Amygdala (tissue), 56 donors: Measurements from ENCODE around the gene CAMK1G.

Experiments used
- DNase-seq, 56 donors: peaks; one replicate each; lab custom pipeline; 2025; lab: John Stamatoyannopoulos, UW

Gene CAMK1G

DNA sequence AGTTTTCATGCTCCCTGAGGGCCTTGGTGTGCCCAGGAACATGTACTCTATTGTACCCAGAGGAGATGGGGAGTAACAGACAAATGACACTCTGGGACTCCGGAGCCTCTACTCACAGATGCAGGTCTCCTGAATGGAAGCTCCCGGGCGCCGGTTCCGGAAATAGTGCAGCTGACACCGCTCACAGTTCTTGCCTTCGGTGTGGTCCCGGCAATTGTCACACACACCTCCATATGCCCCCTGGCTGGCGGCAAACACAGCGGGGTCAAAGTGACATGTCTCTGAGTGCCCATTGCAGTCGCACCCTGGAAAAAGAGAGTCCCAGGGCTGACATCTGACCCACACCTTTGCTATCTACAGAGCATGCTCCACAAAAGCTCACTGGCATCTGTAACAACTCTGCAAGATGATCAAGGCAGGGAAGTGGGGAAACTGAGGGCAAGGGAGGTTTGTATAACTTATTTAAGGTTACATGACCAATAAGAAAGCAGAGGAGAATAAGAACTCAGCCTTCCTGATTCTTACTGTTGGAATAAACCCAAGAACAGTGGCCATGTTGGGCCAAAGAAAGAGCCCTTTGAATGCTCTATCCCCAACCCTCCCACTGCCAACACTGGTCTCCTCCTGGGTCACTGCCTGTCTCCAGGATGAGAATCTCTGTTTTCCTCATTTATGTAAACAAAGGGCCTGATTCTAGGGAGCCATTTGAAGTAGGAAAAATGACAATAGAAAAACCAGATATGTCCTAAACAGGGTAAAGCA is 46.3 kb downstream of the CAMK1G start:
- DNase-seq, result peak in 25 of 56 donors; percentile 15 to 70 (median 33)

DNA sequence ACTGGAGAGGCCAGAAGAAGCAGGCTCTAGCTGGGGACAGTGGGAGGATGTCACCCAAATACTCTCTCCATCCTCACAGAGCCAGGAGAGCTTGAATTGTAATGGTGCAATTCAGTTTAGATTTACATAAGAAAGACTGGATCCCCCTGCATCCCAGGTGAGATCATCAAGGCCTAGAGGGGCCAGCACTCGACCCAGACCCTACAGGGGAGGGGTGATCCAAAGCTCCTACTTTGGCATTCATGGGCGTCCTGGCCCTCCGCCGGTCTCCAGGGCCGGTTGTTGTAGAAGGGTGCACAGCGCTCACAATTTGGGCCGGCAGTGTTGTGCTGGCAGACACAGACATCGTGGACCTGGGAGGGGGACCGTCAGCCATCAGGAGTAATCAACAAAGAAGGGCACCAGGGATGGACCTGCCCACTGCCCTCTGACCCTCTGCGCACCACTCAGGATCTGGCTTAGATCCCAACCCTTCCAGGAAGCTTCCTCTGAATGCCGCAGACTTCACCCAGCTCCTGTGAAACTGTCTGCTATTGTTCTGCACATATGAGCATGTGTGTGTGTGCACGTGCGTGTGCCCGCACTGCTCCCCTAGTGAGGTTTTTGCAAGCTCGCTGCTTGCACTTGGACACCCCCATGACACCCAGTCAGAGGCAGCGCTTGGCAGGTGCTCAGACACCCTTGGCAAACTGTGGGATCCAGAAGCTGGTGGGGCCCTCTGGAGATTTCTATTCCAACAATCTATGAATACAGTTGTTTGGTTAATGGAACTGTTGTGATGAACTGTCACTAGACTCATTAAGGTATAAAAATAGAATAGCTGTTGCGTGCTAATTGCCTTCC is 47.1 kb downstream of the CAMK1G start:
- peak in 13 of 56 donors; percentile 21 to 64 (median 37) for DNase-seq

DNA sequence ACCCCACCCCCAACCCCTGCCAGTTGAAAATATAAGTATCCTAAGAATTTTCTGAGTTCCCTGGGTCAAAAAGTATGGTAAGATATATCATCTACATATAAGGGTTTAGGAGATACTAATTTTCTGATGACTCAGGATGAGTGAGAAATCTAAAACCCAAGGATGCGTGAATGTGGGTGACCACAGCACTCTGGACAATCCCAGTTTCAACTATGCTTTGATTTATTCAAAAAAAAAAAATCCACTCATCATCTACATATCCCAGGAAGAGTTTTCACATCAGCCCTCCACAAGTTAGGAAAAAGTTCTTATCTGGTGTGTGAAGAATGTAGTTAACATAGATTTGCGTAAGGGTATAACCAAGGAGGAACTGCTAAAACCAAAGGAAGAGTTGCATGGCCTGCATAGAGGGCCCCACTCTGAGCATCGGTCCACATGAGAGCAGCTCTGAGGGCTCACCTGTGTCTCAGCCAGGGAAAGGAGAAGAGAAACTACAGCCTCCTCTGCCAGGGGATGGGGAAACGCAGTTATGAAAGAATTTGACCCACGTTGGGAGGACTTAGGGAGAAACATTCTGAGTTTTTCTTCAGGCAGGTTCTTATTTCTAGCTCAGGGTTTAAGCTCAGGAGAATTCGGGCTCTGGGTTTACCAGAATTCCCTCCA is 50.0 kb downstream of the CAMK1G start:
- no peak for DNase-seq

DNA sequence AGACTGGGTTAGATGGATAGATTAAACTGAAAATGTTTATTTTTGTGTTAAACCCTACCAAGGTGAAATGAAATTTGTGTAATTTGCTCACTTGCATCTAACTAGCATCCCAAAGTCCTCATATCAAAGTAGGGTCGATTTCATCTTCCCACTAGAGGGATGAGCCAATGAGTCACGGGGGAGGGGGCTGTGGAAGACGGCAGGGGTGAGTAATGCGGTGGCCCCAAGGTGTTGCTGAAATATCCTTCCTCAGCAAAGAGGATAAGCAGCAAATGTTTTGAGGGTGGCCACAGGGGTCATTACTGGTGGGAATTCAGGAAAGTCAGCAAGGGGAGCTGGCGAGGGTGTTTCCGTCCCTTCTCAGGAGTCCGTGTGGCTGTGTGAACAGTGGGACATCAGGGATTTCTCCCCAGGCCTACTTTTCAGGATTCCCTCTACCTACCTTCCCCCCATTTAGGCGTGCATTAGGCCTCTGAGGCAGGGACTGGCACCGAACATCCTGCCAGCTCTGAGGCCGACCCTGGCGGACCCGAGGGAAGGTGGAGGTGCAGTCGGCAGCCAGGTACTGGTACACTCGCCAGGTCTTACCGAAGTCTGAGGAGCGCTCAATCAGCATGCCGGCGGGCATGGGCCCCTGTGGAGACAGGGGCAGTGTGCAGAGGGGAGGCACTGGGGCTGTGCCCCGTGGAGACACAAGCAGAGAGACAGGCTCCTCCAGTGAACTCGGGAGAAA is 50.7 kb downstream of the CAMK1G start:
- no peak for DNase-seq

DNA sequence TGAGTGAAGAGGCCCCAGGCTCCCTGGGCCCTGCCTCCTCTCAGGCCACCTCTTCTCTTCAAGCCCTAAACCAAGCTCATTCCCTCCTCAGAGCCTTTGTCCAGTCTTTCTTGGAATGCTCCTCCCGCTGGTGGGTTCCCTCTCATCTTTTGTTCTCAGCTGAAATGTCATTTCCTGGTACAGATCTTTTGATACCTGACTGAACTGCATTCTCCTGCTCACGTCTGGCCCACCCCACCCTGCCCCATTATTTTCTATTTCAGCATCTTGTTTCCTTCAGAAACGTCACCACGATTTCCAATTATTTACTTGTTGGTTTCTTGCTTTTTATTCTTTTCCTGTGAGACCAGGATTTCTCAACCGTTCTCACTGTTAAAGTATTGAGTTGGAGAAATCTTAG is 52.3 kb downstream of the CAMK1G start:
- DNase-seq, result no peak

DNA sequence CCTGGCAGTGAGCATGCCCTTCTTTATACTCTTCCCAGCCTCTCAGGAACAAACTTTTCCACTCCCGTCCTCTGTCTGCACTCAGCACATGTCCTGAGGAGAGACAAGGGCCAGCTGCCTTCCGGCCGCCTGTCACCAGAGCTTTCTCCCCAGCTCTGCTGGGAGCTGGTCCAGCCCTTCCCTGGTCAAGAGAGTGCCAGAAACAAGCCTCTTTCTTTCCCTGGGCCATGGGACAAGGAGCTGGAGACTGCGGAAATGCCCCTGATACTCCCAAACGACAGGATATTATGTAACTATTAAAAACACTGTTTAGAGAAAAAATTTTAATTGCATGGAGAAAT is 58.3 kb downstream of the CAMK1G start:
- peak in 51 of 56 donors; percentile 15 to 92 (median 71) for DNase-seq

DNA sequence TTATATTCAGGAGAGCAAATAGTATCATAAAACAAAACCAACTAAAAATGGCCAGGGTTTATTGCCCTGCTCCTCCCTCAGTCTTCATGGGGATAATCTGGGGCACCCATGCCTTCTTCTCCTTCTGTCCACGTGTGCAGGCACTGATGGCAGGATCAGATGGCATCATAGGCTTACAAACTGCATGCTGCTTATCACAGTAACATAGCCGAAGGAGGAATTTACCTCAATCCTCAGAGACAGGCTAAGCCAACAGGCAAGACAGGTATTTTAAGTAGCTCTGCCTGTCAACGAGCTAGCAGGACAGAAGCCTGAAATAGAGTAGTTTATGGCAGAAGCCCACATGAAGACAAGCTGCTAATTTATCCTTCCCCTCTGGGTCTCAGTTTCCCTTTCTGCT is 59.3 kb downstream of the CAMK1G start:
- peak in 1 of 56 donors; percentile 60 for DNase-seq

DNA sequence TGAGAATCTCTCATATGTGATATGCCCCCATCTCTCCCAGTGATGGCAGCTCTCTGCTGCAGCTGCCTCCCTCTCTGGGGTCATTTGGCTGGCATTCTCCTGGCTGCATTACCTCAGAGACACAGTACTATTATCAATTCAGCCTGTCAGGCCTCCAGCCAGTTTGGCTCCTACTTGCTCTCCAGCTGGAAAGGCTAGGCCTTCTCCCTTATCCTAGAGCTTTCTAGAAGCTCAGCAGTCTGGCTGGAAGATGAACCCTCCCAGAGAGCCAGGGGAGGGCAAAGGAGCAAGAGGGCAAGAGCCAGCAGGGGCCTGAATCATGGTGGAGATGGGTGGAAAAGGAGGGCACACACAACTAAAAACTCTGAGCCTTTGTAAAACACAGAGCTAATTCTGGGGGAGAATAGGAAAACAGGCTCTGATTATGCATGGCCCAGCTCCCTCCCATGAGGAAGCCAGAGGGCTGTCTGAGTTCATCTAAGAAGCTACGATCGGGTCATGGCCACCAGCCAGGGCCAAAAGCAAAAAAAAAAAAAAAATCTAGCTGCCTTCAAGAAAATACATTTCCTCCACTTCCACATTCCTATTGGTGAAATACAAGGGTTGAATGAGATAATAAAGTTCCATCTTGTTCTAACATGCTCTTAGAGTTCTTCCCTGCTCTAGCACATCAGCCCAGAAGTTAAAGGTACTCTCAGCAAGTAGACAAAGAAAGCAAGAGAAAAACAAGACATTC is 59.9 kb downstream of the CAMK1G start:
- peak in 53 of 56 donors; percentile 17 to 91 (median 63) for DNase-seq

DNA sequence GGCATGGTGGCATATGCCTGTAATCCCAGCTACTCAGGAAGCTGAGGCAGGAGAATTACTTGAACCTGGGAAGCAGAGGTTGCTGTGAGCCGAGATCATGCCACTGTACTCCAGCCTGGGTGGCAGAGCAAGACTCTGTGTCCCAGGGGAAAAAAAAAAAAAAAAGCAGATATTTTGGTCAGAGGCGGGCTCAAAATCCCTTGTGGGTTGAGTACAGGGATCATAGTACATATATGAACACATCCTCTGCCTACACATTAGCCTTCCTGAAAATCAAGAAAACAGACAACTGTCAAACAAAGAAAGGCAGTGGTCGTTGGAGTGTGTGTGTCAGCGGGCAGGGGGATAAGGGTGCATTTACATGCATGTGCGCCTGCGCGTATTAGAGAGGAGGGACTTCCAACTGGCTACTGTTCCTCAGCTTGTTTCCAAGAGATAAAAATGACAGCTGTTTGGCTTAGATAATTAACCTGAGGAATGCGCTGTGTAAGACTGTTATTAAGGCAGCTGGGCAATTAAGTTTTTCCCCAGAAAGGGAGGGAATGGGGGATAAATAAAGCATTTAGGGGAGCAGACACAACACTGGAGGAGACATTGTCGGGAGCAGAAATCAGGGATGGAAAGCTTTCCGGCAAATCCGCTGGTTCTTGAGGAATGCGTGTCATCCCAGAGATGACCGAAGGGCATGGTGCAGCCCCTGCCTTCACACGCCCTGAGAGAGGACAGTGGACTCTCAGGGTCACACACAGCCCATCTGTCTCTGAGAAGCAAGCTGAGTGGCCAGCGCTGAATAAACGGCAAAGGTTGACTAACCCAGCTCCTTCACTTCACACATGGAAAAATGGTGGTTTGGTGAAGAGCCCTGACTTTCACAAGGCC is 62.3 kb downstream of the CAMK1G start:
- DNase-seq, result no peak

DNA sequence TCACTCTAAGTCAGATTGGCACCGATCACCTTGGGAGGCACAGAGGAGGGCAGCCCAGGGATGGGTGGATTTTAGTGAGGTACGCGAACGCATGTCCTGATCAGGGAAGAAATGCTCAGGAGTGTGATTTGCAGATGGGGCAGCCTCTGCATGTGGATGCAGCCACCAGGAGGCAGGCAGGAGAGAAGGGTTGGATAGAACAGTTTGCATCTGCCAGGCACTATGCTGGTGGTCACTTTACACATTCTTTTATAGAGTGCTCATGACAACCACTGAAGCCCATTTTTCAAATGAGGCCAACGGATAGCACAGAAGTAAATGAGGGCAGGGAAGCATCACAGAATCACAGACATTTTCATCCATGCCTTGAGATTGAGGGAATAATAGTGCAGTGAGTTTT is 63.0 kb downstream of the CAMK1G start:
- no peak for DNase-seq

DNA sequence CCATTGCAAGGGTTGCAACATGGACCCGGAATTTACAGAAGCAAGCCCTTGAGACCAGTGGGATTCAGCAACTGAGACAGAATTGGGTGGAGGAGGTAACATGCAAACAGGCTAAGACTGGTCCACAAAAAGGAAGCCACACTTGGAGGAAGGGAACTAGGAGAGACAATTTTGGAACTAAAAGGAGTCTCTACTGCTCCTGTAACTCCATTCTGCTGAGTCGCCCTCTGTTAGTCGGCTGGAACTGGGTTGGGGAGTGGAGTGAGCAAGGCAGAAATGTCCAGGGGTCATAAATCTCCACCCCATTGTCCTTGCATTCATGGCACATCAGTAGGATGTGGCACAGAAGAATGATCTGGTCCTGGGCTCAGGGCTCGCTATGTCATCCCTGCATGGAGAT is 63.6 kb downstream of the CAMK1G start:
- no peak for DNase-seq

DNA sequence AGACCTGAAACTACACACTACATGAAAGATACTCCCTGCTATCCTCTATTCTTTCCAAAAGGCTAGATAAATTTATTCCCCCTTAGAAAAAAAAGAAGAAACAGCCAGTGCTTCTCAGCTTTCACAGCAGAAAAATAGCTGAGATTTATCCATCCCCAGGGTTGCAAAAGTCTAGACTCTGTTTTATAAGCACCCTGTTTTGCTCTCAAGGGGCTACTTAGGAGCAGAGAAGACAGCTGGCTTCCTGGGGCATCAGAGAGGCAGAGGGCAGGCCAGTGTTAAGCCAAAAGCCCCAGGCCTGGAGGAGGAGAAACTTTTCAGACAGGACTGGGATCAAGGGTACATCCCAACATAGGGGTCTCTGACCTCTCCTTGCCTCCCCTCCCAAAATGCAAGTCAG is 64.8 kb downstream of the CAMK1G start:
- DNase-seq, result no peak

DNA sequence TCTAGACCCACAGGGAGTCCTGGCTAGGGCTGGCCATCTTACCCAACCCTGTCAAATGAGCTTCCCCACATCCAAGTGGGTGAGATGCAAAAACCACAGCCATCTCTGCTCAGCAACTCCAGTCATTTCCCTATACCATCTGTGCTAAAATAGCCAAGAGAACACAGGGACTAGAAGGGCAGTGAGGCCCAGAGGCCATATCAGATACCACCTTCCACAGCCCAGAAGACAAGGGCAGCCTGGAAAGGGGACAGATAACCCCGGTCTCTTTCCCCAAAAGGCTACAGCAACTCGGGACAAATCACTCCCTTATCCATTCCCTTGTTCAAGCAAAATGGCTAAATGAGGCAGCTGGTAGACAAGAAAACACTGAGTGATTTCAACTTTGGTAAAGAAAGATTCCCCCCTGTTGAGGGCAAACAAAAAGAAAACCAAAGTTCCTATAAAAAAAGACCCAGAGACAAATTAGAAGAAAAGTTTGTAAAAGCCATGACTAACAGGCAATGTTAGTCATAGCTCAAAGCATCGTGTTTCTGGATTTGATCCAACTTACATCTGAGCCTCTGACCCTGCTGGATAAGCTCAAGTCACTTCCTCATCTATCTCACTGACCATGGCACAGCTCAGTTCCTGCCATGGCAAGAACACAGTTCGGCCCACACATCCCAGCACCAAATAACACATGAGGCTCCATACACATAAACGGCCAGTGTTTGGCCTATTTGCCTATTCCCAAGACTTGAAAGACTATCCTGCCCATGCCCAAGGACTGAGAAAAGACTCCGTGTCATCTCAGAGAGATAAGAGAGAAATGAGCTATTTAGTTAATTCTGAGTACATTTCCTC is 65.6 kb downstream of the CAMK1G start:
- DNase-seq, result no peak

DNA sequence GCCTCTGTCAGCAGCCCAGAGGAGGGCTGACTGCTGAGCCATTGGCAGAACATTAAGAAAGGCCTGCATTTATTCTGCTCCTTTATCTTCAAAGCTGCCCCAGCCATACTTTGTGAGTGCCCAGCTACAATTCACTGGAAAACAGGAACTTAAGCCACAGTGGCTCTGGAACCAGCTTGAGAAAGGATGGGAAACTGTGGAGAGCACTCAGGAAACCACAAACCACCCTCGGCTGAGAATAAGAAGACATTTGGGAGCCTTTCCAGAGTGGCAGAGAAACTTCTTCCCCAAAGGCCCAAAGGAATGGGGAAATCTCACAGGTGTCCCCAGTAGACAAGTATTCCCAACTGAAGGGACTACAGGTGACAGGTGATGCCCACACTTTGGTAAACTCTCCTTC is 66.9 kb downstream of the CAMK1G start:
- DNase-seq, result peak in 1 of 56 donors; percentile 13

DNA sequence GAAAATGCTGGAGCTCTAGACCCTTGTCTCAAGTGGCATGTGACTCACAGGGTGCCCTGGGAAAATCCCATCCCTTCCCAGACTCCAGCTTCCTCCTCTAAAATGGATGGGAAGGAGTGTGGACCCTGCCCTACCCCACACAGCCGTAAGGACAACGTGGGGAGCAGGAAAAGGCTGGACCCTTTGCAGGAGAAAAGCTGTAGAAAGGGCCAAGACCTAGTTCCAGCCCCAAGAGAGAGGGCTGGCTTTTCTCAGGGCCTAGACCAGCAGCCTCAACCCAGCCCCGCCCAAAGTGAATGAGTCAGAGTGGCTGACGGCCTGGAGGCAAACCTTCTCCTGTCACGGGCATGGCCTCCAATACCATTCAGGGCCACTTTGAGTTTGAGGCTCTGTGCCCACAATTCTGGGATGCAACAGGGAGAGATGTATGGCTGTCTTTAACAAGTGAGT is 67.6 kb downstream of the CAMK1G start:
- DNase-seq, result no peak

DNA sequence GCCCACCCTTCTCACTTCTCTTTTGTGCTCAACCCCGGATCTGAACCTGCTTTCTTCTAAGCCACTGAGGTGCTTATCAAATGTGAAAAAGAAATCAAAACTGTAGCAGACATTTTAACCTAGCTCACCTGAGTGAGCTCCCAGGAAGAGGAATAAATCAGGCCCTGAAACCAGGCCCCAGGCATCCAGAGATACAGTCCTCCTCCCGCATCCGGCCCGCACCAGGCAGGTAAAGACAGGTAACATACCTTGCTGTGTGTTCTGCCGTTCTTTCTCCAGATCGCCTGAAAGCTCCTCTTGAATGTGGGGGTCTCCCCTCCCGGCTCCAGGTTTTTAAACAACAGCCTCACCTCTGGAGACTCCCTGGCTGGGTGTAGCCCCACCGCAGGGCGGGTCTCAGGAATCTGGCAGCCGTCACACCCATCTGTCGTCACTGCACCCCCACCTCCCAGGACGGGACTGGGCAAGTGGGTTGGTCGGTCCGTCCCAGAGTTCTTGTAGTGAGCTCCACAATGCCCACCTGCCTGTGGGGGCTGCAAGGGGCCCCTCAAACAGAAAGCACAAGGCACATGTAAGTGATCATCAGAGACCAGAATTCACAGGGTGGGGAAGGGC is 68.7 kb downstream of the CAMK1G start, which contains the start of gene LAMB3:
TSS of gene LAMB3 (minus strand) at position 305 of the 615 bp plus-strand sequence. CDS start 1,481 bp downstream, outside the sequence.
- DNase-seq, result no peak

DNA sequence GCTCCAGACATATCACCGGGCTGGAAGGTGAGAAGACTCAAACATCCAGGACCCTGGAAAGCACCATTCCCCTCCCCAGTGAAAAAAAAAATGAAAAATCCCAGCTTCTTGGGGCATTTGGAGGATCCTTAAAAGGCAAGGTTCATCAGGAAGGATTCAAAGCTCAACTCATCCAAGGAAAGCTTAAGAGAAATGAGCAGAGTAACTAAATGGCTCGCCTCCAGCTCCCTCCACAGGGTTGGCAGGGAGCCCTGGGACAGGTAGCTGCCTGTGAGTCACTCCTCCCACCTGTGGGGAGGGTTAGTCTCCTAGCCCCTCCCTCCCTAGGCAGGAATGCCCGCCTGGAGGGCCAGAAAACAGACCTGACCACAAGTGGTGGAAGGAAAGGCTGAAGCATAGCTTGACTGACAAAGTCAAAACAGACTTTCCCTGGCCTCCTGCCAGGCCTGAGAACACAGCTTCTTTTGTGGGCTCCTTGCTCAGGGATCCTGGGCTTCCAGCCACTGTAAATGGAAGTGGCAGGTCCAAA is 69.4 kb downstream of the CAMK1G start:
- DNase-seq, result peak in 55 of 56 donors; percentile 18 to 96 (median 74)
